COLO668 (cell line): ENCODE results near the gene DYTN.
A peak's percentile ranks its signal among the peaks of the same experiment; 100 is the strongest.

Experiments
- DNase-seq: peaks from one replicate; lab custom pipeline; 2025; ENCODE audit not compliant: unreplicated experiment; lab: John Stamatoyannopoulos, UW

The DYTN gene

GRCh38 chr2:206700156-206700555, 18.0 kb downstream of the DYTN start:
- no peak for DNase-seq

GRCh38 chr2:206698811-206699210, 19.4 kb downstream of the DYTN start:
- no peak for DNase-seq

GRCh38 chr2:206696910-206697309, 21.3 kb downstream of the DYTN start:
- no peak for DNase-seq

- peak; percentile 34 for DNase-seq
Measured at GRCh38 chr2:206693399-206694137, 24.6 kb downstream of the DYTN start.

- DNase-seq = no peak
Measured at GRCh38 chr2:206692971-206693370, 25.2 kb downstream of the DYTN start.

- no peak for DNase-seq
Measured at GRCh38 chr2:206688990-206689389, 29.2 kb downstream of the DYTN start.

- DNase-seq = no peak
Measured at GRCh38 chr2:206688453-206688852, 29.7 kb downstream of the DYTN start.

GRCh38 chr2:206683546-206683945, 34.6 kb downstream of the DYTN start:
- no peak for DNase-seq

- no peak for DNase-seq
Measured at GRCh38 chr2:206670531-206671319, 47.5 kb downstream of the DYTN start.

- no peak for DNase-seq
Measured at GRCh38 chr2:206665251-206665650, 52.9 kb downstream of the DYTN start.

GRCh38 chr2:206657087-206657486, 61.1 kb downstream of the DYTN start:
- no peak for DNase-seq

- DNase-seq = no peak
Measured at GRCh38 chr2:206647985-206648384, 70.2 kb downstream of the DYTN start.

- peak; percentile 57 for DNase-seq
Measured at GRCh38 chr2:206642075-206643025, 75.8 kb downstream of the DYTN start, which contains the start of gene FAM237A. Gene FAM237A, plus strand, starts transcription at chr2:206642487. Its CDS starts 1,750 bp downstream, at chr2:206644237.

GRCh38 chr2:206641226-206641625, 77.0 kb downstream of the DYTN start:
- no peak for DNase-seq

GRCh38 chr2:206639636-206640035, 78.6 kb downstream of the DYTN start:
- DNase-seq = no peak

- no peak for DNase-seq
Measured at GRCh38 chr2:206635015-206635414, 83.2 kb downstream of the DYTN start.

- DNase-seq = no peak
Measured at GRCh38 chr2:206631340-206631739, 86.9 kb downstream of the DYTN start.

- no peak for DNase-seq
Measured at GRCh38 chr2:206627632-206628031, 90.6 kb downstream of the DYTN start.

- DNase-seq = no peak
Measured at GRCh38 chr2:206626108-206626507, 92.1 kb downstream of the DYTN start.

GRCh38 chr2:206619011-206619410, 99.2 kb downstream of the DYTN start:
- no peak for DNase-seq

GRCh38 chr2:206616151-206616550, 102.0 kb downstream of the DYTN start:
- no peak for DNase-seq
